Uterus (tissue), 2 donors: ENCODE results near the gene POLR2H.

Source experiments
- CTCF ChIP-seq, 4 experiments: fragments of 200-600 bp in 2 of 4; fragments of 450-650 bp in 2 of 4; sonication (generic) in 2 of 4; IDR thresholded peaks; one replicate each; pipeline ENCODE4 v1.5.1; 2016 to 2019; ENCODE audit warnings: antibody characterized with exemption in 4 of 4, mild to moderate bottlenecking in 2 of 4, moderate library complexity in 1 of 4
- POLR2A ChIP-seq, 2 donors: fragments of 450-650 bp; IDR thresholded peaks; one replicate each; pipeline ENCODE4 v1.6.1; 2016; ENCODE audit warnings: antibody characterized with exemption in 2 of 2, mild to moderate bottlenecking in 1 of 2, moderate library complexity in 1 of 2

GRCh38 chr3:184372911-184373310 is 11.4 kb downstream of the POLR2H start:
- TF ChIP-seq CTCF (IDR thresholded peaks at IDR 0.05) (no peak), POLR2A (IDR thresholded peaks at IDR 0.05) (no peak)
